SJSA1 (cell line): ENCODE measurements around the gene ATXN7. TPM values are rescaled to one million over a fixed set of nuclear protein-coding genes. Genes with fewer than 3 reads are reported as not detected.

Experiments
- DNase-seq, 2 experiments: peaks; one replicate each; pipeline ENCODE4 v3.0.0-alpha.2; 2015 to 2020; ENCODE audit warnings: low spot score in 2 of 2, low read depth in 1 of 2
- H3K27ac ChIP-seq: fragments of 250-450 bp; sonication (Bioruptor Pico); 2 replicates; pipeline ENCODE4 v1.5.1; 2020; ENCODE audit warnings: mild to moderate bottlenecking, moderate library complexity
- H3K27me3 ChIP-seq: fragments of 250-450 bp; sonication (Bioruptor Pico); replicated peaks from 2 replicates; pipeline ENCODE4 v1.5.1; 2020; ENCODE audit warnings: mild to moderate bottlenecking, moderate library complexity
- H3K36me3 ChIP-seq: fragments of 250-450 bp; sonication (Bioruptor Pico); 2 replicates; pipeline ENCODE4 v1.5.1; 2020; ENCODE audit warnings: mild to moderate bottlenecking
- H3K4me1 ChIP-seq: fragments of 250-450 bp; sonication (Bioruptor Pico); replicated peaks from 2 replicates; pipeline ENCODE4 v1.6.1; 2021; ENCODE audit warnings: mild to moderate bottlenecking
- H3K4me3 ChIP-seq: fragments of 250-450 bp; sonication (Bioruptor Pico); 2 replicates; pipeline ENCODE4 v1.5.1; 2020; ENCODE audit warnings: mild to moderate bottlenecking
- H3K9me3 ChIP-seq: fragments of 250-450 bp; sonication (Bioruptor Pico); replicated peaks from 2 replicates; pipeline ENCODE4 v1.5.1; 2020; ENCODE audit warnings: mild to moderate bottlenecking
- total RNA-seq: library from RNA; depleted of rRNA; stranded (reverse); fragments of >200 nt; shearing (Covaris generic); gene quantifications from 2 replicates; pipeline ENCODE4 v1.2.3, GENCODE V29; 2014

The ATXN7 gene
- total RNA-seq, 1 experiment from 2014 or later, result 7.1 TPM

DNA sequence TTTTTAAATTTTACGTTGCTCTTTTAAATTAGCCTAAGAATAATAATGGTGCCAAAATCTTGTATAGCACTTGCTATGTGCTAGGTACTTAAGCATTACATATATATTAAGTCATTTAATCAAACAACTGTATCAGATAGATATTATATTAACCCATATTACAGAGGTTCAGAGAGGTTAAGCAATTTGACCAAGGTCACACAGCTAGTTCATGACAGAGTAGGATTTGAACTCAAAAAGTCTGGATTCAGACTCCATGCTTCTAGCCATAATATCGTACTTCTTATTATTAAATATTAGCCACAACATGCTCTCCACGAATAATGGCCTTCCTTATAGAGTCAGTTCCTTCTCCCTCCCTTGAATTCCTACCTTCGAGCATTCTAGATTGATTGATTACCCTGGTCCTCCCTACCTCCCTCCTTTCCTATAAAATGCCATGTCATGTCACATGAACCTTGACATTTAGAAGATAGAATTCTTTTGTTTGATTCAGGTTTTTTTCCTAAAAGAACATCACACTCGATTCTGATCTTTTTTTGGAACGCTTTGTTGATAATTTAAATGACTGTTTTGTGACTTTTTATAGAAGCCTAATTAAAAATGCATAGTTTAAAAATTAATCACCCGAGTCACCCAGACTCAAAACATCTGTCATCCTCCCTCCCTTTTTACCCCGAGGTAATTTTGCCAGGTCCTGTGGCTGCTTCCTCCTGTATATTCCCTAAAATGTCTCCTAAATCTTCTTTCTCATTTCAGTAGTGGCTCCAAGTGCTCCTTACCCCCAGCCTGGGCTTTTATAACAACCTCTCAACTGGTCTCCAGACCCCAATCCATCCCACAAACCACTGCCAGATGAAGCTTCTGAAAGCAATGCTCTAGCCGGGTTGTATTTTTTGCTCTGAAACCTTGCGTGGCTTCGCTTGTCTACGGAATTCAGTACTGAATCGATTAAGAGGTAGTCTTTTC, 168.2 kb downstream of the ATXN7 start:
- H3K27me3 ChIP-seq, result no peaks in the 10 kb centered on the region
- H3K9me3 ChIP-seq, result peaks cover 6% of the 10 kb centered on the region; the same call in 1 of the 2 replicates
- DNase-seq, result no peak
- no peaks in the 10 kb centered on the region for H3K36me3 ChIP-seq
- no peak overlapping the region for H3K27ac ChIP-seq
- peaks cover 15% of the 10 kb centered on the region for H3K4me1 ChIP-seq
- H3K4me3 ChIP-seq, result no peak overlapping the region

DNA sequence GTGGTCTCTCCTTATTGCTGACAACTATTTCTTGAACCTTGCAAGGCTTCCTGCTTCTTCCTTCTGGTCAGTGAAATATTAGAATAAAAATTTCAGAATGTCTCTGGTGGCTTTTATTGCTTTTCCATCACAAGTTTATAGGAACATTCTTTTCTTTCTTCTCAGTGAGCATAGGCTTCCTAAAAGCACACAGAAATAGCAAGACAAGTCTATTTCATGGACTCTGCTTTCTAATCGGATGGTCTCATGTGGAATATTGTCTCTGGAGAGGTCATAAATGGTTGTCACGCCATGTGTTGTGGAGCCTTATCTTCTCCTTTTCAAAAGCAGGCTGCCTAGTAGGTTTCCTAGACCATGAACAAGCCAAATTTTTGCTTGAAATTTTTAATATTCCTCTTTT, 169.4 kb downstream of the ATXN7 start:
- Histone ChIP-seq H3K27ac (no peak overlapping the region), H3K4me3 (no peak overlapping the region), H3K9me3 (peaks cover 6% of the 10 kb centered on the region; the same call in 1 of the 2 replicates), H3K4me1 (peaks cover 15% of the 10 kb centered on the region), H3K36me3 (no peaks in the 10 kb centered on the region), H3K27me3 (no peaks in the 10 kb centered on the region)
- no peak for DNase-seq

DNA sequence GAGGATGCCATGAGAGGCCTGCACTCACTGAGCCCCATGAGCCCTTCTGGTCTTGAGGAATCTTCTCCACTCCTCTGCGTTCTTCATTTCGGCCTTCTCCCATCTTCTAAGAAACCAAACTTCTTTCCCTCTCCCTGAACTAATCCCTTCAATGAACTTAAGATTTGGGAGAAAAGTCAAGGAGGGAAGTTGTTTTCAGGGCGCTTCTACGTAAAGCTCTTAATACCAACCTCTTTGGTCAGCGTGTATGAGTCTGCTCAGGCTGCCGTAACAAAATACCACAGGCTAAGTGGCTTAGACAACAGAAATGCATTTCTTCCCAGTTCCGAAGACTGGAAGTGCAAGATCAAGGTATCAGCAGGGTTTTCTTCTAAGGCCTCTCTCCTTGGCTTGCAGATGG, 173.4 kb downstream of the ATXN7 start:
- Histone ChIP-seq H3K36me3 (no peaks in the 10 kb centered on the region), H3K9me3 (peaks cover 6% of the 10 kb centered on the region; the same call in 1 of the 2 replicates), H3K4me1 (peaks cover 19% of the 10 kb centered on the region), H3K27me3 (no peaks in the 10 kb centered on the region), H3K4me3 (no peak overlapping the region), H3K27ac (no peak overlapping the region)
- no peak for DNase-seq

DNA sequence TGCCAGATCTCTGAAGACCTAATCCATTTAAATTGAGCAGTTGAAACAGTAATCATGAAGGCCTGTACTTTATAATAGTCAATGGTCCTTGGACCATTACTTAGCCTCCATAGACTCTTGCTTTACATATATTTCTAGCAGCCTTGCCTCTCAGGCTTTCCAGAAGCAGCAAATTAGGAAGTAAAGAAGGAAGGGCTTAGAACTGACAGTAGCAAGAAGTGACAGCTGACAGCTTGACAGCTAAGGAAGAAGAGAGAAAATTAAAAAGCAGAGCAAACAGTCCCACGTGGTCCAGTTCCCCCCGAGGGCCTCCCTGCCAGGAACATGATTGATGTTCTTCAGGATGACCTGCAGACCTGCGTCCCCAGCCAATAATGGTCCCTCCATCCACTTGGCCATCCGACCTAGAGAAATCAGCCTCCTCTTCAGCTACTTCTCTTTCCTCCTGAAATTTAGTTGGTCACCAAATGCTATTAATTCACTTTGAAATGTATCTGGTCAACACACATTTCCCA, 174.6 kb downstream of the ATXN7 start:
- H3K36me3 ChIP-seq, result no peaks in the 10 kb centered on the region
- peaks cover 6% of the 10 kb centered on the region; the same call in 1 of the 2 replicates for H3K9me3 ChIP-seq
- H3K4me3 ChIP-seq, result no peak overlapping the region
- no peaks in the 10 kb centered on the region for H3K27me3 ChIP-seq
- DNase-seq, result no peak
- H3K27ac ChIP-seq, result no peak overlapping the region
- peaks cover 23% of the 10 kb centered on the region for H3K4me1 ChIP-seq

DNA sequence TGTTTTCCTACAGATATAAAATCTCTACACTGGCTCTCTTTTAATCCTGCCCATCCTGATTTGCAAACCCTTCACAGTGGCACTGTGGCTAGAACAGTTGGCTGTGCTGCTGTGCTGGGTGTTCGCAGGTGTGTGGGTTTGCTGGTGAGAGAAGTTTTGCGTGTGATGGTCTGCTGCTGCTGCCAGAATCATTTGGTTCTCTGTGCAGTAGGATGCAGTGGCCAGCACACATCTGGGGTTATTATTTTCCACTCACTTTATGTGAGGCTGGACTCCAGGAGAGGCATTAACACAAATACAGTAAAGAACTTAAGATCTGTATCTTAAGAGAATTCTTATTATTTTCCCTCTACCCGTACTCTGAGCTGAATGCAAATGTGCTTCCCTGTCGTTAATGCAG, 175.7 kb downstream of the ATXN7 start:
- H3K9me3 ChIP-seq, result peaks cover 3% of the 10 kb centered on the region; the same call in 1 of the 2 replicates
- H3K27me3 ChIP-seq, result no peaks in the 10 kb centered on the region
- peak overlapping the region; percentile 13 for H3K27ac ChIP-seq
- H3K4me1 ChIP-seq, result peaks cover 27% of the 10 kb centered on the region
- DNase-seq, result no peak
- H3K36me3 ChIP-seq, result no peaks in the 10 kb centered on the region
- no peak overlapping the region for H3K4me3 ChIP-seq

DNA sequence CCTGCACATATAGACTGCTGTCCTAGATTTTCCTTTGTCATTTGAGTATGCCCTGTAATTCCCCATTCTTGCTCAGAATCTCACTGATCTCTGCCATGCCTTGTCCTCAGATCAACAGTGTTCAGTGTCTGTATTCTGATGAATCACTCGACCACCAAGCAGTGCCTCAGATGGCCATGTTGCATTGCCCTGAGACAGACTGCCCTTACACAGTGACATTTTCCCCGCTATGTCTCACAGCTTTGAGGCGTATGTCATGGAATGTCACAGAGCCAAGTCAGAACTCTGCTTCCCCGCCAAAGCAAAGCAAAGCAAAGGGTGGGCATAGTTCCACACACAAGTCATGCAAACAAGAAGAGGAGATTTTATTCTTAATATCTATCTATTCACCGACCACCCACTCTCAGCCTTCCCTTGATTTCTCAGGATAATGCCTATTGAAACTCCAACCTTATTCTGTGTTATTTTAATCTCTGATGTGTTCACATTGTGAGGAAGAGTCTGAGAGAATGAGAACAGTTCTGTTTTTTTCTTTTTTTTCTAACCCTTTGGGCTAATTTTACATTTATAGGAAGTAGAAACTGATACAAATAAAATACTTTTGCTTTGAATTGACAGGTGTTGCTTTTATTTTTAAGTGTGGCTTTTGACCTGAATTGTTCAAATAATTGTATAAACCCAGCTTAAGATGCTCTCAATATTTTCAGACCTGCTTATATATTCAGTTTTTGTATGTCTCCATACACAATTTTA, 176.5 kb downstream of the ATXN7 start:
- Histone ChIP-seq H3K36me3 (no peaks in the 10 kb centered on the region), H3K4me3 (no peak overlapping the region), H3K4me1 (peaks cover 27% of the 10 kb centered on the region), H3K9me3 (no peaks in the 10 kb centered on the region), H3K27me3 (no peaks in the 10 kb centered on the region), H3K27ac (peak overlapping the region; percentile 13)
- peak; percentile 69 to 81 for DNase-seq

DNA sequence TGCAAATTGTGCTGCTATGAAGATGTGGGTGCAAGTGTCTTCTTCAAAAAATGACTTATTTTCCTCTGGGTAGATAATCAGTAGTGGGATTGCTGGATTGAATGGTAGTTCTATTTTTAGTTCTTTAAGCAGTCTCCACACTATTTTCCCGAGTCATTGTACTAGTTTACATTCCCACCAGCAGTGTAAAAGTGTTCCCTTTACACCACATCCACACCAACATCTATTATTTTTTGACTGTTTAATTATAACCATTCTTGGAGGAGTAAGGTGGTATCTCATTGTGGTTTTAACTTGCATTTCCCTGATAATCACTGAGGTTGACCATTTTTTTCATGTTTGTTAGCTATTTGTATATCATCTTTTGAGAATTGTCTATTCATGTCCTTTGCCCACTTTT, 179.3 kb downstream of the ATXN7 start:
- Histone ChIP-seq H3K4me3 (no peak overlapping the region), H3K27me3 (no peaks in the 10 kb centered on the region), H3K36me3 (no peaks in the 10 kb centered on the region), H3K27ac (no peak overlapping the region), H3K4me1 (peaks cover 44% of the 10 kb centered on the region), H3K9me3 (no peaks in the 10 kb centered on the region)
- DNase-seq, result no peak

DNA sequence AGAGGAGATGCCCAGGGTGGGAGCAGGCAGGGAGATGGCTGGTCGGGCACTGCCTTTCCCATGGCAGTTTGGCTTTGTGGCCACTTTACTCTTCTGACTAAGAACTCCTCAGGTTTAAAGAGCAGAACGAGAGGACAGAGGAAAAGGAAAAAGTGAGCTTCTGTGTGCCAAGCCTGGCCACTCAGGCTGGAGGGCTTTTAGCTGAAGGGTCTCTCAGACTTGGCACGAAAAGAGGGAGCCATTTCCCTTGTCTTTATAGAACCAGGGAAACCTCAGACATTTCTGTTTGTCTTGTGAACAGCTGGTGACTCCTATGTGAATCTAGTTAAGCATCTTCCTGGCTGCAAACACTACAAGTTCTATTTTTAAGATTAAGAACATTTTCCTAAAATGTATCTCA, 182.9 kb downstream of the ATXN7 start:
- Histone ChIP-seq H3K27ac (peak overlapping the region; percentile 90; the same call in 1 of the 2 replicates), H3K36me3 (no peaks in the 10 kb centered on the region), H3K27me3 (no peaks in the 10 kb centered on the region), H3K9me3 (no peaks in the 10 kb centered on the region), H3K4me3 (no peak overlapping the region), H3K4me1 (peaks cover 50% of the 10 kb centered on the region)
- no peak for DNase-seq

DNA sequence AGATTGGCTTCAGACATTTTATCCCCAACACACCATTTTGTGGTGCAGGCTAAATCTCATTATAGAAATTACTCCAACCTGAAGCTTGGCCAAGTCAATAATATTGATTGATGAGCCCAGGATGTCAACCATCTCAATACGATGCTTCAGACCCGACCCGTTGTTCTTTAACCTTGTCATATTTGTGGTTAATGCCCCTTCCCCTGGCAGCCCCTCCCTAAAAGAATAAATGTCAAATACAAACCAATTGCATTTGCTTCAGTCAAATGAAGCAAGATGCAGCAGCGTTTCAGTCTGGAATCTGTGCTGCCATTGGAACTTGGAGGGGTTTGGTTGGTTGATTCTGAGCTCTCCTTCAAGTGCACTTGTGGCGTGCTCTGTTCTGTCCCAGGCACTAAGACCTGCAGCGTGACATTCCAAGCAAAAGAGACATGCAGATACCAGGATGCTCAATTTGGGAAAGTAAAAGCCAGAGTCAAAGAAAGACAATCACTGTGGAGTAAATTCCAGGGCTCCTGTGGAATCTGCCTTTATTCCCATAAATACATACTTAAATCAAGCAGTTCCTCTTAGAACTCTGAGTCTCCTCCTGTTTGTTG, 183.4 kb downstream of the ATXN7 start:
- H3K27ac ChIP-seq, result peak overlapping the region; percentile 90
- no peaks in the 10 kb centered on the region for H3K27me3 ChIP-seq
- no peaks in the 10 kb centered on the region for H3K9me3 ChIP-seq
- no peaks in the 10 kb centered on the region for H3K36me3 ChIP-seq
- DNase-seq, result no peak
- H3K4me1 ChIP-seq, result peaks cover 50% of the 10 kb centered on the region
- H3K4me3 ChIP-seq, result no peak overlapping the region

DNA sequence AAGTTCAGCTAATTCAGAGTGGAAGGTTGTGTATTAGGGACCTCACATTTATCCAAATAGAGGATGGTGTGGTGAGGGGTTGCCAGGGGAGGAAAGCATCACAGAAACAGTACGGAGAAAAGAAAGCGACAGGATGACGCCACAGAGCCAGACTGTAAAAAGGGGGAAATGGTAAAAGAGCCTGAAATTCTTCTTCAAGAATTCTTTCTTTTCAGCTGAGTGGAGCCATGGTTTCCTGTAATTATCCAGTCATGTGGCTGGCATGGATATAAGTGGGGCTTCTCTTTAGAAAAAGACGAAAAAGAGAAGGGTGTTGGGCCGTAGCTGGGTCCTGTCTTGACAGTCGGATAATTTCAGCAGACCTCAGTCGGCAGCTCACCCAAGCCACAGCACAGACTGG, 184.1 kb downstream of the ATXN7 start:
- DNase-seq, result peak in 1 of 2 experiments; percentile 44
- peaks cover 48% of the 10 kb centered on the region for H3K4me1 ChIP-seq
- H3K4me3 ChIP-seq, result no peak overlapping the region
- no peaks in the 10 kb centered on the region for H3K36me3 ChIP-seq
- no peaks in the 10 kb centered on the region for H3K27me3 ChIP-seq
- no peaks in the 10 kb centered on the region for H3K9me3 ChIP-seq
- H3K27ac ChIP-seq, result peak overlapping the region; percentile 90

DNA sequence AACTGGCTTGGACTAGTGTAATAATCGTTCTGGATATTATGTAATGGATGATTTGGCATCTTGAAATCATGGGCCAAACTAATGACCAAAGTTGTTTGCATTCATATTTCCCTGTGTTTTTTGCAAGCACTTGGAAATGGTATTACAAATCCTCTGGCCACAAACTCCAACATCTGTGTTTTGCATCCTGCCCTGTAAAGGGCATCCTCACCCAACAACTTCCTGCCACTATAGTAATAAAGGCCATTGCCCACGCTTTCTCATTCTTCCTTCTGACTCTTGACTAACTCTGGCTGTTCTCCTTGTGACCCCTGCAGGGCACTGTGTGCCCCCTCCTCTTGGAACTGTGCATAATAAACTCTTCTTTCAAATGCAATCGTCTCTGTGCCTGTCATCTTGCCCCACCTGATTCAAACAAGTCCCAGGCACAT, 185.0 kb downstream of the ATXN7 start:
- no peak overlapping the region for H3K4me3 ChIP-seq
- DNase-seq, result no peak
- peaks cover 40% of the 10 kb centered on the region for H3K4me1 ChIP-seq
- no peaks in the 10 kb centered on the region for H3K9me3 ChIP-seq
- H3K27me3 ChIP-seq, result no peaks in the 10 kb centered on the region
- peak overlapping the region; percentile 90 for H3K27ac ChIP-seq
- no peaks in the 10 kb centered on the region for H3K36me3 ChIP-seq

DNA sequence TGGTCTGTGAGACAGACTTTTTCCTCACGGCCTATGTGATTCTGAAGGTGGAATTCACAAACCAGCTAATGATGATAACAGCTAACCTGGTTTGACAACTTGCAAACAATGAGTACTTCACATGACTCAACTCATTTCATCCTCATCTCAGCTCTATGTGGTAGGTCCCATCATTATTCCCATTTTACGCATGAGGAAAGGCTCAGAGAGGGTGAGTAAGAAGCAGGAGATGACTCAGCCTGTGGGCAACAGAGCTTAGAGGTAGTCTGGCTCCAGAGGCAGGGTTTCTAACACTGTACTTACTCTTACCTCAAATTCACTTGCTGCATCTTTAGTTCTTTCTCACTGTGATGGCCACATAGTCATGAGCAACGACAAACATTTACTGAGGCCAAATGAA, 185.5 kb downstream of the ATXN7 start:
- Histone ChIP-seq H3K9me3 (no peaks in the 10 kb centered on the region), H3K36me3 (no peaks in the 10 kb centered on the region), H3K27me3 (no peaks in the 10 kb centered on the region), H3K4me1 (peaks cover 44% of the 10 kb centered on the region), H3K27ac (peak overlapping the region; percentile 90), H3K4me3 (no peak overlapping the region)
- peak; percentile 64 to 73 for DNase-seq

DNA sequence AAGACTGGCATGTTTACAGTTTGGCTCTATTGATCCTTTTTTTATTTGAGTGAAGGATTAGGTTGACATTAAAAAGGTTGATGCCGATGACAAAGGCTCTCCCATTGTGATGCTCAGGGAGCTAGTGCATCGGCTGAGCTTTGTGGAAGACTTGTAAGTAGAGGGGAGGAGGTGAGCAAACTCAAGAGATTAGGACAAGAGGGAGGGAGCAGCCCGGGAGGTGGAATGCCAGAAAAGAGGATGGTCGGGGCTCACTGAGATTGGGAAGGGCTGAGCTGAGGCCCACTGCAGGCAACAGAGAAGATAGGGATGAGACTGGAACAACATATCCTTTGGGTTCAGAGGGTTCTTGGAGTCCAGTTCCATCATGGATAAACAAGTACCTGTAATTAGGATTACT, 186.2 kb downstream of the ATXN7 start:
- Histone ChIP-seq H3K9me3 (no peaks in the 10 kb centered on the region), H3K4me3 (no peak overlapping the region), H3K4me1 (peaks cover 44% of the 10 kb centered on the region), H3K36me3 (no peaks in the 10 kb centered on the region), H3K27me3 (no peaks in the 10 kb centered on the region), H3K27ac (peak overlapping the region; percentile 47)
- DNase-seq, result no peak
